Measurements from ENCODE around the gene NAT16.

Gene NAT16

GRCh38 chr7:101218236-101219125, 38.4 kb upstream of the NAT16 start:
- ChIA-PET CTCF (interaction anchor here (1.0 to 5.5 kb wide), 14 partner anchors 8 to 64 kb away, joined by 3 to 57 read pairs (median 7); partner anchors contain the start of genes CLDN15 and FIS1), POLR2A (interaction anchor here (1.0 to 2.1 kb wide), 5 partner anchors 19 to 123 kb away, joined by 3 to 12 read pairs (median 5); partner anchors contain the start of genes CLDN15 and FIS1)
- DNase-seq: no peak
- no peaks in the 10 kb centered on the region for H3K9me3 ChIP-seq (ENCODE audit: control extremely low read depth in 1 of 5, control insufficient read depth in 4 of 5, insufficient read depth in 2 of 5, low read depth in 1 of 5, low read length in 4 of 5)
- H3K36me3 ChIP-seq (ENCODE audit: control insufficient read depth in 4 of 4, insufficient read depth in 4 of 4, low read length in 3 of 4): peaks cover 2 to 27% (median 16%) of the 10 kb centered on the region in 4 experiments
- peak overlapping the region; percentile 83 to 94 for H3K27ac ChIP-seq (ENCODE audit: insufficient read depth in 1 of 2, low read depth in 1 of 2, low read length in 2 of 2, poor library complexity in 1 of 2, severe bottlenecking in 2 of 2)
- 14% methylated on average over 18 of the region's 26 CpGs for WGBS (ENCODE audit: insufficient coverage)
- H3K4me3 ChIP-seq (ENCODE audit: control insufficient read depth in 1 of 7, extremely low read depth in 1 of 7, insufficient read depth in 4 of 7, low read depth in 2 of 7, low read length in 6 of 7): peak overlapping the region; percentile 71 to 98 (median 94)
- no peaks in the 10 kb centered on the region for H3K27me3 ChIP-seq (replicated peaks in 2 of 5; ENCODE audit: control insufficient read depth in 4 of 5, insufficient read depth in 5 of 5, low read length in 4 of 5)
- peaks cover 3 to 29% (median 25%) of the 10 kb centered on the region in 4 experiments for H3K4me1 ChIP-seq (ENCODE audit: control extremely low read depth in 1 of 4, control insufficient read depth in 4 of 4, insufficient read depth in 4 of 4, low read length in 3 of 4)

DNA sequence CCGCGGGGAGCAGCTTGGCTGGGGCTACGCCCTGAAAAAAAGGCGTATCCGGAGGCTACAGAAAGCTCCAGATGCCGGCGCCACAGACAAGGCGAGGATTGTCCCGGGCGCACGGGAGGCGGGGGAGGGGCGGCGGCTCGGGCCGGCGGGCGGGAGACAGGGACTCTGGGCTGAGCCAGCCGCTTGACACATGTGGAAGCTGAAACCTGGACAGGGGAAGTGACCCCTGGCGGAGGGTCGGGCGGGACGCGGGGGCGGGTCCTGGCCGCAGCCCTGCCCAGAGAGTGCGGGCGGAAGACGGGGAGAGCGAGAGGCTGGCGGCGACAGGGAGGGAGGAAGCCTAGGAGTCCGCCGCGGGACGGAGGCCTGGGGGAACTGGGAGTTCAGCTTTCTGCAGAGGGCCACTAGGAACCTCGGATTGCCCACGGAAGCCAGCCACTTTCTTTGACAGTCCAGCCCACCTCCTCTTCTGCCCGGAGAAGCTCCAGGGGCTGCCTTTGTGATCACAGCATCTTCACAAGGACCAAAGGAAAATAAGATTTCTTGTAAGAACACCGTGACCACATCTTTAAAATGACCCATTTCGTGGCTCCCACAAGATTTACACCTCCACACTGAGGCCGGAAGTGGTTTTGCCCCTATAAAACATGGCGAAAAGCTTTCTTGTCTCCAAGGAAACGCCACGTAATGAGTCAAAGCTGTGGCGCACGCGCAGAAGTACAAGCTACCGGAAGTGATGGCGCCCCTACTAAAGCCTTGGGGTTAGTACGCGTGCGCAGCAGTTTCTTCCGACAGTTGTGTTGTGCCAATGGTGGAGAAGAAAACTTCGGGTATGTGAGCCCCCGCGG, 37.5 kb upstream of the NAT16 start, which contains the start of the genes PLOD3 and ZNHIT1:
TSS of gene PLOD3 (minus strand) at position 194 of the 848 bp plus-strand sequence. CDS start 307 bp downstream, outside the sequence.
TSS of gene ZNHIT1 (plus strand) at position 778 of the 848 bp plus-strand sequence. CDS start at position 809, 31 bp downstream.
- WGBS (ENCODE audit: insufficient coverage): 0% methylated on average over 47 of the region's 57 CpGs
- peak within 1 kb of the TSS; percentile 71 to 98 (median 94) for H3K4me3 ChIP-seq (ENCODE audit: control insufficient read depth in 1 of 7, extremely low read depth in 1 of 7, insufficient read depth in 4 of 7, low read depth in 2 of 7, low read length in 6 of 7)
- H3K9me3 ChIP-seq (ENCODE audit: control extremely low read depth in 1 of 5, control insufficient read depth in 4 of 5, insufficient read depth in 2 of 5, low read depth in 1 of 5, low read length in 4 of 5): no peaks in the 10 kb centered on the region
- H3K27me3 ChIP-seq (replicated peaks in 2 of 5; ENCODE audit: control insufficient read depth in 4 of 5, insufficient read depth in 5 of 5, low read length in 4 of 5): no peaks in the 10 kb centered on the region
- peaks cover 3 to 29% (median 25%) of the 10 kb centered on the region in 4 experiments for H3K4me1 ChIP-seq (ENCODE audit: control extremely low read depth in 1 of 4, control insufficient read depth in 4 of 4, insufficient read depth in 4 of 4, low read length in 3 of 4)
- CTCF ChIA-PET: interaction anchor here (1.0 to 5.5 kb wide), 14 partner anchors 9 to 65 kb away, joined by 3 to 57 read pairs (median 7); partner anchors contain the start of genes CLDN15 and FIS1
- H3K27ac ChIP-seq (ENCODE audit: insufficient read depth in 1 of 2, low read depth in 1 of 2, low read length in 2 of 2, poor library complexity in 1 of 2, severe bottlenecking in 2 of 2): peak within 1 kb of the TSS; percentile 83 to 94
- POLR2A ChIA-PET: interaction anchor here (1.0 to 2.1 kb wide), 4 partner anchors 27 to 122 kb away, joined by 3 to 12 read pairs (median 6); partner anchors contain the start of gene FIS1
- peak; percentile 97 to 99 (median 98) for DNase-seq
- peaks cover 2 to 27% (median 10%) of the 10 kb centered on the region in 4 experiments for H3K36me3 ChIP-seq (ENCODE audit: control insufficient read depth in 4 of 4, insufficient read depth in 4 of 4, low read length in 3 of 4)

- Histone ChIP-seq H3K36me3 (ENCODE audit: control insufficient read depth in 4 of 4, insufficient read depth in 4 of 4, low read length in 3 of 4) (peaks cover 2 to 24% (median 10%) of the 10 kb centered on the region in 4 experiments), H3K4me1 (ENCODE audit: control extremely low read depth in 1 of 4, control insufficient read depth in 4 of 4, insufficient read depth in 4 of 4, low read length in 3 of 4) (peaks cover 3 to 29% (median 25%) of the 10 kb centered on the region in 4 experiments), H3K4me3 (ENCODE audit: control insufficient read depth in 1 of 7, extremely low read depth in 1 of 7, insufficient read depth in 4 of 7, low read depth in 2 of 7, low read length in 6 of 7) (peak overlapping the region; percentile 50 to 98 (median 94)), H3K27ac (ENCODE audit: insufficient read depth in 1 of 2, low read depth in 1 of 2, low read length in 2 of 2, poor library complexity in 1 of 2, severe bottlenecking in 2 of 2) (peak overlapping the region in 1 of 2 experiments; percentile 94), H3K9me3 (ENCODE audit: control extremely low read depth in 1 of 5, control insufficient read depth in 4 of 5, insufficient read depth in 2 of 5, low read depth in 1 of 5, low read length in 4 of 5) (no peaks in the 10 kb centered on the region), H3K27me3 (replicated peaks in 2 of 5; ENCODE audit: control insufficient read depth in 4 of 5, insufficient read depth in 5 of 5, low read length in 4 of 5) (no peaks in the 10 kb centered on the region)
- ChIA-PET CTCF (interaction anchor here (0.6 to 5.5 kb wide), 19 partner anchors 9 to 1052 kb away, joined by 3 to 57 read pairs (median 5); partner anchors contain the start of genes CLDN15 and FIS1), POLR2A (interaction anchor here (0.6 to 2.1 kb wide), 4 partner anchors 28 to 122 kb away, joined by 3 to 12 read pairs (median 6); partner anchors contain the start of gene FIS1)
- WGBS (ENCODE audit: insufficient coverage): 0% methylated on average over 29 of the region's 34 CpGs
- no peak for DNase-seq
These were observed 36.8 kb upstream of the NAT16 start for GRCh38 chr7:101216860-101217387.

GRCh38 chr7:101216001-101216859, 36.1 kb upstream of the NAT16 start:
- ChIA-PET POLR2A (interaction anchor here (0.6 to 2.0 kb wide), 2 partner anchors 90 to 121 kb away, joined by 3 to 7 read pairs; no protein-coding TSS in a partner anchor), CTCF (interaction anchor here (0.6 to 5.5 kb wide), 10 partner anchors 9 to 1051 kb away, joined by 3 to 57 read pairs (median 4); partner anchors contain the start of gene FIS1)
- Histone ChIP-seq H3K9me3 (ENCODE audit: control extremely low read depth in 1 of 5, control insufficient read depth in 4 of 5, insufficient read depth in 2 of 5, low read depth in 1 of 5, low read length in 4 of 5) (no peaks in the 10 kb centered on the region), H3K27me3 (replicated peaks in 2 of 5; ENCODE audit: control insufficient read depth in 4 of 5, insufficient read depth in 5 of 5, low read length in 4 of 5) (no peaks in the 10 kb centered on the region), H3K36me3 (ENCODE audit: control insufficient read depth in 4 of 4, insufficient read depth in 4 of 4, low read length in 3 of 4) (peaks cover 2 to 27% (median 15%) of the 10 kb centered on the region in 4 experiments), H3K4me1 (ENCODE audit: control extremely low read depth in 1 of 4, control insufficient read depth in 4 of 4, insufficient read depth in 4 of 4, low read length in 3 of 4) (peaks cover 3 to 29% (median 25%) of the 10 kb centered on the region in 4 experiments), H3K27ac (ENCODE audit: insufficient read depth in 1 of 2, low read depth in 1 of 2, low read length in 2 of 2, poor library complexity in 1 of 2, severe bottlenecking in 2 of 2) (peak overlapping the region in 1 of 2 experiments; percentile 94), H3K4me3 (ENCODE audit: control insufficient read depth in 1 of 7, extremely low read depth in 1 of 7, insufficient read depth in 4 of 7, low read depth in 2 of 7, low read length in 6 of 7) (peak overlapping the region; percentile 13 to 98 (median 94))
- DNase-seq: peak in 1 of 3 donors; percentile 19
- WGBS (ENCODE audit: insufficient coverage): 71% methylated on average over 20 of the region's 31 CpGs

- H3K36me3 ChIP-seq (ENCODE audit: control insufficient read depth in 4 of 4, insufficient read depth in 4 of 4, low read length in 3 of 4): peaks cover 2 to 55% (median 27%) of the 10 kb centered on the region in 4 experiments
- CTCF ChIA-PET: interaction anchor here (0.6 to 1.6 kb wide), 2 partner anchors 10 to 66 kb away, joined by 3 to 6 read pairs; no protein-coding TSS in a partner anchor
- H3K27ac ChIP-seq (ENCODE audit: insufficient read depth in 1 of 2, low read depth in 1 of 2, low read length in 2 of 2, poor library complexity in 1 of 2, severe bottlenecking in 2 of 2): no peak overlapping the region
- POLR2A ChIA-PET: no interaction called here
- no peaks in the 10 kb centered on the region for H3K27me3 ChIP-seq (replicated peaks in 2 of 5; ENCODE audit: control insufficient read depth in 4 of 5, insufficient read depth in 5 of 5, low read length in 4 of 5)
- WGBS (ENCODE audit: insufficient coverage): 100% methylated on average over 4 of the region's 8 CpGs
- no peak for DNase-seq
- peaks cover 0 to 12% (median 10%) of the 10 kb centered on the region in 4 experiments for H3K4me1 ChIP-seq (ENCODE audit: control extremely low read depth in 1 of 4, control insufficient read depth in 4 of 4, insufficient read depth in 4 of 4, low read length in 3 of 4)
- H3K9me3 ChIP-seq (ENCODE audit: control extremely low read depth in 1 of 5, control insufficient read depth in 4 of 5, insufficient read depth in 2 of 5, low read depth in 1 of 5, low read length in 4 of 5): no peaks in the 10 kb centered on the region
- no peak overlapping the region for H3K4me3 ChIP-seq (ENCODE audit: control insufficient read depth in 1 of 7, extremely low read depth in 1 of 7, insufficient read depth in 4 of 7, low read depth in 2 of 7, low read length in 6 of 7)
These were observed 31.9 kb upstream of the NAT16 start for GRCh38 chr7:101212014-101212413.

Measured in common myeloid progenitor, CD34-positive (primary cell).